Mesangial cell (primary cell): ENCODE data around the gene GPR101. TPM values are rescaled to one million over a fixed set of nuclear protein-coding genes. Genes with fewer than 3 reads are reported as not detected.

Experiments used
- total RNA-seq: library from RNA; depleted of rRNA; stranded (reverse); fragments of >200 nt; gene quantifications from 2 replicates; pipeline ENCODE4 v1.2.3, GENCODE V29; 2015

The GPR101 gene
- not detected in 2 replicates for total RNA-seq

GRCh38 chrX:137033774-137034507 lies at the start of gene GPR101:
Gene GPR101, minus strand, starts transcription at chrX:137033995. Its CDS starts 2,321 bp downstream, at chrX:137031674.

Other genes with a start within 250 kb of the GPR101 start
- 195 and 238 TPM in 2 replicates for gene RBMX, start 153.3 kb downstream of the GPR101 start, total RNA-seq